SK-N-SH treated with all-trans-retinoic acid at 6 μM for 48 hours (cell line): Measurements from ENCODE around the gene CROT.

Experiments used
- ISL1 ChIP-seq: fragments of 250-450 bp; sonication (Bioruptor Pico); IDR thresholded peaks from 2 replicates; pipeline ENCODE4 v2.1.2; 2022; ENCODE audit warnings: mild to moderate bottlenecking, moderate library complexity
- RARB ChIP-seq: fragments of 250-450 bp; sonication (Bioruptor Pico); IDR thresholded peaks from 2 replicates; pipeline ENCODE4 v1.8.0; 2021; ENCODE audit warnings: mild to moderate bottlenecking, moderate library complexity
- ZC3H10 ChIP-seq: fragments of 250-450 bp; sonication (Bioruptor Pico); IDR thresholded peaks from 2 replicates; pipeline ENCODE4 v1.5.1; 2021; ENCODE audit warnings: mild to moderate bottlenecking, moderate library complexity
- ZNF565 ChIP-seq: fragments of 450-650 bp; formaldehyde crosslinking; conservative IDR thresholded peaks from 2 replicates; pipeline ENCODE4 v1.5.0; 2020; ENCODE audit warnings: low read depth, mild to moderate bottlenecking, moderate library complexity

GRCh38 chr7:87331687-87332252 is 13.7 kb upstream of the CROT start:
- TF ChIP-seq ZC3H10: no peak
- TF ChIP-seq ISL1 (CRISPR knock-in tag): no peak
- TF ChIP-seq ZNF565 (CRISPR knock-in tag): no peak
- TF ChIP-seq RARB (CRISPR knock-in tag): no peak
